K562 (cell line): ENCODE measurements around the gene BNIP2. TPM values are rescaled to one million over a fixed set of nuclear protein-coding genes. Genes with fewer than 3 reads are reported as not detected.

Source experiments
- BMI1 ChIP-seq: fragments of 150-350 bp; IDR thresholded peaks from 2 replicates; pipeline ENCODE4 v1.6.1; 2014; ENCODE audit warnings: low read length
- CTBP1 ChIP-seq: fragments of 450-650 bp; IDR thresholded peaks from 2 replicates; pipeline ENCODE4 v1.6.1; 2016; ENCODE audit warnings: borderline replicate concordance
- HSF4 ChIP-seq: fragments of 250-450 bp; sonication (Bioruptor Pico); IDR thresholded peaks from 2 replicates; pipeline ENCODE4 v2.1.2; 2022; ENCODE audit warnings: mild to moderate bottlenecking, moderate library complexity, borderline replicate concordance
- JUND ChIP-seq, 2 experiments: IDR thresholded peaks; 2 replicates in 1 of 2; 3 replicates in 1 of 2; pipeline ENCODE4 v1.6.1; 2011; ENCODE audit warnings: borderline replicate concordance in 2 of 2, low read depth in 2 of 2, low read length in 2 of 2, improper control_type of control experiment in 1 of 2, missing biosample characterization in 1 of 2, missing genetic modification characterization in 1 of 2, missing genetic modification reagents in 1 of 2
- MCM7 ChIP-seq, 2 experiments: fragments of 450-650 bp; IDR thresholded peaks; 2 replicates each; pipeline ENCODE4 v1.6.1; 2016 to 2018
- MTA2 ChIP-seq: fragments of 450-650 bp; IDR thresholded peaks from 2 replicates; pipeline ENCODE4 v1.6.1; 2016; ENCODE audit warnings: low read depth
- PHB ChIP-seq: fragments of 250-450 bp; sonication (Bioruptor Pico); IDR thresholded peaks from 2 replicates; pipeline ENCODE4 v1.5.0; 2021
- SIN3A ChIP-seq, 2 experiments: fragments of 150-350 bp in 1 of 2; IDR thresholded peaks; 2 replicates each; pipeline ENCODE4 v1.6.1; 2011 to 2016; ENCODE audit warnings: borderline replicate concordance in 2 of 2, low read depth in 2 of 2, low read length in 2 of 2, mild to moderate bottlenecking in 2 of 2, moderate library complexity in 2 of 2; ENCODE audit not compliant: control insufficient read depth in 1 of 2
- ZFP36 ChIP-seq: fragments of 150-350 bp; IDR thresholded peaks from 2 replicates; pipeline ENCODE4 v1.6.1; 2018; ENCODE audit warnings: low read length, low read depth; ENCODE audit not compliant: partially characterized antibody
- ZNF253 ChIP-seq: fragments of 250-450 bp; sonication (Bioruptor Pico); conservative IDR thresholded peaks from 2 replicates; pipeline ENCODE4 v1.6.1; 2021; ENCODE audit warnings: mild to moderate bottlenecking
- ZNF407 ChIP-seq: fragments of 450-650 bp; IDR thresholded peaks from 2 replicates; pipeline ENCODE4 v1.6.1; 2016; ENCODE audit warnings: low read depth
- ZNF79 ChIP-seq: fragments of 250-450 bp; sonication (Bioruptor Pico); IDR thresholded peaks from 2 replicates; pipeline ENCODE4 v1.4.0; 2020; ENCODE audit warnings: low read depth, mild to moderate bottlenecking, moderate library complexity
- polyA plus RNA-seq, 8 experiments: library from polyadenylated mRNA; depleted of rRNA in 4 of 8; stranded (reverse) in 5 of 8; unstranded in 3 of 8; fragments of >200 nt; fragmentation: Nextera tagmentation in 2 of 8; fragmentation: Illumina TruSeq in 1 of 8; extraction: Ambion mirVana in 2 of 8; extraction: Trizol in 1 of 8; gene quantifications; 2 replicates each; pipeline versions ENCODE4 v1.2.1 to v1.2.3, GENCODE V29; 2011 to 2014; ENCODE audit warnings: inconsistent platforms in 1 of 8, missing spikeins in 1 of 8
- total RNA-seq, 7 experiments: library from RNA; depleted of rRNA in 6 of 7; stranded (reverse); fragments of >200 nt in 6 of 7; fragmentation: Illumina TruSeq in 2 of 7; extraction: Trizol in 2 of 7; gene quantifications; 2 replicates each; pipeline versions ENCODE4 v1.2.1 to v1.2.3, GENCODE V29; 2011 to 2021; ENCODE audit warnings: low replicate concordance in 1 of 7
- TF ChIP-seq, protein P1 (sequence below): fragments of 450-650 bp; formaldehyde crosslinking; IDR thresholded peaks from 2 replicates; pipeline ENCODE4 v1.4.0; 2022; ENCODE audit warnings: missing genetic modification characterization
- TF ChIP-seq, protein P2 (sequence below): fragments of 250-450 bp; sonication (Bioruptor Pico); IDR thresholded peaks from 2 replicates; pipeline ENCODE4 v1.8.0; 2021; ENCODE audit warnings: mild to moderate bottlenecking, moderate library complexity

Gene BNIP2
- total and polyA plus RNA-seq, 9 of the 15 experiments (the other 6 are each of a cell fraction or from before 2014, with no cell fraction given): 19.6 to 88.0 (median 52.5) TPM

DNA sequence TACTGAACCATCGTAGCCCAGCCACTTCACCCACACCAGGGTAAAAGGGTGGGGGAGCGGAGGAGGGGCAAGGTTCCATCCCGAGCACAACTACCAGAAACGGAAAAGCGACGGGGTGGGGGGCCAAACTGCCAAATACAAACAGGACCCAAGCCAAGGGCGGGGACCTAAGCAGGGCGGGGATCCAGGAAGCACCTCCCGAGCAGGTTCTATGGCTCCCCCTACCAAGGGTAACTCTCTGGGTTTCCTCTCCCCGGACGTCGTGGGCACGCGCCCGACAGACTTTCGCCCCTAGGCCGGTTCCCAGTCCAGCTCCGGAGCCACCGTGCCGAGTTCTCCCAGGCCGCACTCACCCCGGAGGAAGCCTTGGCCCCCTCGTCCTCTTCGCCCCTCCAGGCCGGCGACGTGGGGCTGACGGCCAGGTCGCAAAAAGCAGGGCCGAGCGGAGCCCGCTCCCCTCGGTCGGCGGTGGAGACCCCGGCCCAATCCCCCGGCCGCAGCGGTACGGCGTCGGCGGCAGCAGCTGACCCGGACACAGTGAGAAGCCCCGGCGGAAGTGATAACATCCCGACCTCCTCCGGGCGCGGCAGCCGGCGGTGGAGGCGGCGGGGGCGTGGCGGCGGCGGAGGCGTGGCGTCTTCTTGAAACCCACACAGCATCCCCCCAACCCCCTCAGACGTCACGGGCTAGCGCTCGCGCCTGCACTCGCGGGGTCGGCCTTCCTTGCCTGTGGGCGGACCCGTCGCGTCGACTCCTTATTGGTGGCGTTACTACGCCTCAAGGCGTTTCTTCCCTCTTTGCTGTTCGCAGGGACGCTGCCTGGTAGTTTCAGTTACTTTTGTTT is at the start of gene BNIP2 (continued):
- no peak for TF ChIP-seq JUND (IDR thresholded peaks at IDR 0.05; ENCODE audit: borderline replicate concordance, low read depth, low read length)
- TF ChIP-seq JUND (tag; IDR thresholded peaks at IDR 0.05; ENCODE audit: borderline replicate concordance, low read depth, low read length): peak; percentile 44; the same call in 1 of the 3 replicates
- no peak for TF ChIP-seq BMI1
- TF ChIP-seq MCM7 (IDR thresholded peaks at IDR 0.05): no peak
- TF ChIP-seq CTBP1: peak; percentile 88; the same call in 1 of the 2 replicates
- TF ChIP-seq, protein P1, sequence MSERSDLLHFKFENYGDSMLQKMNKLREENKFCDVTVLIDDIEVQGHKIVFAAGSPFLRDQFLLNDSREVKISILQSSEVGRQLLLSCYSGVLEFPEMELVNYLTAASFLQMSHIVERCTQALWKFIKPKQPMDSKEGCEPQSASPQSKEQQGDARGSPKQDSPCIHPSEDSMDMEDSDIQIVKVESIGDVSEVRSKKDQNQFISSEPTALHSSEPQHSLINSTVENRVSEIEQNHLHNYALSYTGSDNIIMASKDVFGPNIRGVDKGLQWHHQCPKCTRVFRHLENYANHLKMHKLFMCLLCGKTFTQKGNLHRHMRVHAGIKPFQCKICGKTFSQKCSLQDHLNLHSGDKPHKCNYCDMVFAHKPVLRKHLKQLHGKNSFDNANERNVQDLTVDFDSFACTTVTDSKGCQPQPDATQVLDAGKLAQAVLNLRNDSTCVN (CRISPR knock-in tag): 0 out of 2 replicates have a peak, but pooled peaks have one; percentile 81
- TF ChIP-seq MTA2: 0 out of 2 replicates have a peak, but pooled peaks have one; percentile 32
- no peak for TF ChIP-seq HSF4 (CRISPR knock-in tag)
- no peak for TF ChIP-seq ZNF253 (CRISPR knock-in tag)
- no peak for TF ChIP-seq ZNF79 (CRISPR knock-in tag)
- no peak for TF ChIP-seq ZNF407
- peak in 1 of 2 experiments; percentile 35; a peak in 2 of 4 replicates for TF ChIP-seq SIN3A (IDR thresholded peaks at IDR 0.05; ENCODE audit: borderline replicate concordance in 2 of 2, control insufficient read depth in 1 of 2, low read depth in 2 of 2, low read length in 2 of 2)
- TF ChIP-seq ZFP36: peak; percentile 67
- TF ChIP-seq PHB: 0 out of 2 replicates have a peak, but pooled peaks have one; percentile 35
- TF ChIP-seq, protein P2, sequence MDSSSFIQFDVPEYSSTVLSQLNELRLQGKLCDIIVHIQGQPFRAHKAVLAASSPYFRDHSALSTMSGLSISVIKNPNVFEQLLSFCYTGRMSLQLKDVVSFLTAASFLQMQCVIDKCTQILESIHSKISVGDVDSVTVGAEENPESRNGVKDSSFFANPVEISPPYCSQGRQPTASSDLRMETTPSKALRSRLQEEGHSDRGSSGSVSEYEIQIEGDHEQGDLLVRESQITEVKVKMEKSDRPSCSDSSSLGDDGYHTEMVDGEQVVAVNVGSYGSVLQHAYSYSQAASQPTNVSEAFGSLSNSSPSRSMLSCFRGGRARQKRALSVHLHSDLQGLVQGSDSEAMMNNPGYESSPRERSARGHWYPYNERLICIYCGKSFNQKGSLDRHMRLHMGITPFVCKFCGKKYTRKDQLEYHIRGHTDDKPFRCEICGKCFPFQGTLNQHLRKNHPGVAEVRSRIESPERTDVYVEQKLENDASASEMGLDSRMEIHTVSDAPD: no peak
